ENCODE data around the gene ATXN3L. TPM values are rescaled to one million over a fixed set of nuclear protein-coding genes. Genes with fewer than 3 reads are reported as not detected.

Gene ATXN3L
- total and polyA plus RNA-seq, 2 donors (not counting 1 experiment from before 2014, with no cell fraction given): not detected

DNA sequence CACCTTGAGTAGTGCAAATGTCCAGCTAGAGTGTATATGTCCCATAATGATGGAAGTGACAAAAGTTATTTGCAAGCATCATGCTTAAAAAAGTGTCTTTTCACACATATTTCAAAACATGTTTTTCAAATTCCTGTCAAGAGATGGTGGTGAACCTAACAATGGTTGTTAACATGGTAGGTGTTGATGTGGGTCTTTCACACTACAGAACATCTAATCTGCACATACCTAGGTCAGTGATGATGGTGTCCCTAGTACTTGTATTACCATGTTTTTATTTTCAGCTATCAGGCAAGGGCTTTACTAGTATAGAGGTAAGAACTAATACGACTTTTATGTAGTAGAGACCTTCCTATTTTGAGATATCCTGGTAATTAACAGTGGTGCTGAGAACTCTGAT lies 3.4 kb upstream of the ATXN3L start:
- Histone ChIP-seq H4K20me1 (ENCODE audit: control insufficient read depth, extremely low read depth, insufficient read depth, low read length) (no peaks in the 10 kb centered on the region), H3K9ac (ENCODE audit: insufficient read depth, low read length) (no peak overlapping the region), H3K4me1 (ENCODE audit: control insufficient read depth, extremely low read depth, insufficient read depth, low read length) (no peaks in the 10 kb centered on the region), H2AFZ (ENCODE audit: low read length) (no peak overlapping the region), H3K27me3 (ENCODE audit: control insufficient read depth, insufficient read depth, low read length) (no peaks in the 10 kb centered on the region), H3K36me3 (ENCODE audit: control insufficient read depth, insufficient read depth, low read length) (no peaks in the 10 kb centered on the region), H3K79me2 (ENCODE audit: control insufficient read depth, insufficient read depth, low read length) (no peaks in the 10 kb centered on the region), H3K4me3 (replicated peaks in 1 of 4; ENCODE audit: control extremely low read depth in 1 of 4, insufficient read depth in 1 of 4, low read depth in 3 of 4, low read length in 4 of 4) (no peak overlapping the region), H3K27ac (ENCODE audit: insufficient read depth, low read length) (no peak overlapping the region), H3K4me2 (ENCODE audit: extremely low read depth, insufficient read depth, low read length) (no peak overlapping the region), H3K9me3 (ENCODE audit: control insufficient read depth, insufficient read depth, low read depth, low read length) (no peaks in the 10 kb centered on the region)
- TF ChIP-seq EZH2 (IDR thresholded peaks at IDR 0.05; ENCODE audit: low read length, missing control alignments): no peak
- TF ChIP-seq, protein P1, sequence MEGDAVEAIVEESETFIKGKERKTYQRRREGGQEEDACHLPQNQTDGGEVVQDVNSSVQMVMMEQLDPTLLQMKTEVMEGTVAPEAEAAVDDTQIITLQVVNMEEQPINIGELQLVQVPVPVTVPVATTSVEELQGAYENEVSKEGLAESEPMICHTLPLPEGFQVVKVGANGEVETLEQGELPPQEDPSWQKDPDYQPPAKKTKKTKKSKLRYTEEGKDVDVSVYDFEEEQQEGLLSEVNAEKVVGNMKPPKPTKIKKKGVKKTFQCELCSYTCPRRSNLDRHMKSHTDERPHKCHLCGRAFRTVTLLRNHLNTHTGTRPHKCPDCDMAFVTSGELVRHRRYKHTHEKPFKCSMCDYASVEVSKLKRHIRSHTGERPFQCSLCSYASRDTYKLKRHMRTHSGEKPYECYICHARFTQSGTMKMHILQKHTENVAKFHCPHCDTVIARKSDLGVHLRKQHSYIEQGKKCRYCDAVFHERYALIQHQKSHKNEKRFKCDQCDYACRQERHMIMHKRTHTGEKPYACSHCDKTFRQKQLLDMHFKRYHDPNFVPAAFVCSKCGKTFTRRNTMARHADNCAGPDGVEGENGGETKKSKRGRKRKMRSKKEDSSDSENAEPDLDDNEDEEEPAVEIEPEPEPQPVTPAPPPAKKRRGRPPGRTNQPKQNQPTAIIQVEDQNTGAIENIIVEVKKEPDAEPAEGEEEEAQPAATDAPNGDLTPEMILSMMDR (conservative IDR thresholded peaks at IDR 0.05 in 1 of 2, IDR thresholded peaks at IDR 0.05 in 1 of 2; ENCODE audit: low read depth in 1 of 2, low read length in 2 of 2): no peak
- no peak for DNase-seq (ENCODE audit: low read depth in 2 of 2)

DNA sequence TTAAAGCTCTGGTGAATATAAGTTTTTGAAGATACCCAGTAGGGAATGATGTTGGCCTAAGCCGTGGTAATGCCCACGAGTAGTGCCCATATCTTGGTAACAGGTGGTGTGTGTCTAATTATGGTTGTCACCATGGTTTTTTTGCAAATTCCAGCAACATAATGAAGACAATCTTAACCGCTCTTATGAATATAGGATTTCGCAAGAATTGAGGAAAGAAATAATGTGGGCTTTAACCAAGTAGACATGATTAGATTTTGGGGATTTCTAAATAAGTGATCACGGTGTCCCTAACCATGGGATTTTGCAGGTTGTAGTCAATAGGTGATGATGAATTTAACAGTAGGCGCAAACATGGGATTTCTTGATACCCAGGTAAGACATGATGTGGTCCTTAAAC lies 2.5 kb downstream of the ATXN3L start:
- H3K4me1 ChIP-seq (ENCODE audit: control insufficient read depth, extremely low read depth, insufficient read depth, low read length): no peaks in the 10 kb centered on the region
- H3K9ac ChIP-seq (ENCODE audit: insufficient read depth, low read length): no peak overlapping the region
- no peaks in the 10 kb centered on the region for H3K9me3 ChIP-seq (ENCODE audit: control insufficient read depth, insufficient read depth, low read depth, low read length)
- no peaks in the 10 kb centered on the region for H3K27me3 ChIP-seq (ENCODE audit: control insufficient read depth, insufficient read depth, low read length)
- no peaks in the 10 kb centered on the region for H4K20me1 ChIP-seq (ENCODE audit: control insufficient read depth, extremely low read depth, insufficient read depth, low read length)
- no peak for DNase-seq (ENCODE audit: low read depth in 2 of 2)
- H3K4me3 ChIP-seq (replicated peaks in 1 of 4; ENCODE audit: control extremely low read depth in 1 of 4, insufficient read depth in 1 of 4, low read depth in 3 of 4, low read length in 4 of 4): no peak overlapping the region
- no peak for TF ChIP-seq EZH2 (IDR thresholded peaks at IDR 0.05; ENCODE audit: low read length, missing control alignments)
- TF ChIP-seq, protein P1 (conservative IDR thresholded peaks at IDR 0.05 in 1 of 2, IDR thresholded peaks at IDR 0.05 in 1 of 2; ENCODE audit: low read depth in 1 of 2, low read length in 2 of 2): no peak
- no peak overlapping the region for H2AFZ ChIP-seq (ENCODE audit: low read length)
- H3K4me2 ChIP-seq (ENCODE audit: extremely low read depth, insufficient read depth, low read length): no peak overlapping the region
- H3K36me3 ChIP-seq (ENCODE audit: control insufficient read depth, insufficient read depth, low read length): no peaks in the 10 kb centered on the region
- H3K27ac ChIP-seq (ENCODE audit: insufficient read depth, low read length): no peak overlapping the region
- no peaks in the 10 kb centered on the region for H3K79me2 ChIP-seq (ENCODE audit: control insufficient read depth, insufficient read depth, low read length)

DNA sequence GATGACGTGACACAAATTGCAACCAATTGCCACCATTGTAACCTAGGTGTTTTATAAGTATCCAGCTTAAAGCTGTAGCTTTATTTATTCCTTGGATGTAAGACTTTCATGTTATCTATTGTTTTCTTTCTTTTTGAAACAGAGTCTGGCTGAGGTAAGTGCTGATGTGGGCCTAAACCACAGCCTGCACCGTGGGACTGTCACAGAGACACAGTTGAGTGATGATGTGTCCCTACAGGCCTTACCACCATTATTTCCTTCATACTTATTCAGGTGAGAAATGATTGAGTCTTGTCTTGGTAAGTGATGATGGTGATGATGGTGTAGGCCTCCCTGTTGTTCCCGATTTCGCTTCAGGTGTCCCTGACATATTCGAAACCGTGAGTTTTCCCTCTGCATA lies 8.3 kb downstream of the ATXN3L start:
- H3K36me3 ChIP-seq (ENCODE audit: control insufficient read depth, insufficient read depth, low read length): no peaks in the 10 kb centered on the region
- no peaks in the 10 kb centered on the region for H3K27me3 ChIP-seq (ENCODE audit: control insufficient read depth, insufficient read depth, low read length)
- no peak overlapping the region for H3K4me2 ChIP-seq (ENCODE audit: extremely low read depth, insufficient read depth, low read length)
- no peaks in the 10 kb centered on the region for H4K20me1 ChIP-seq (ENCODE audit: control insufficient read depth, extremely low read depth, insufficient read depth, low read length)
- TF ChIP-seq, protein P1 (conservative IDR thresholded peaks at IDR 0.05 in 1 of 2, IDR thresholded peaks at IDR 0.05 in 1 of 2; ENCODE audit: low read depth in 1 of 2, low read length in 2 of 2): no peak
- no peak for TF ChIP-seq EZH2 (IDR thresholded peaks at IDR 0.05; ENCODE audit: low read length, missing control alignments)
- no peak for DNase-seq (ENCODE audit: low read depth in 2 of 2)
- no peaks in the 10 kb centered on the region for H3K79me2 ChIP-seq (ENCODE audit: control insufficient read depth, insufficient read depth, low read length)
- H3K4me1 ChIP-seq (ENCODE audit: control insufficient read depth, extremely low read depth, insufficient read depth, low read length): no peaks in the 10 kb centered on the region
- H3K9me3 ChIP-seq (ENCODE audit: control insufficient read depth, insufficient read depth, low read depth, low read length): no peaks in the 10 kb centered on the region
- H3K9ac ChIP-seq (ENCODE audit: insufficient read depth, low read length): no peak overlapping the region
- no peak overlapping the region for H2AFZ ChIP-seq (ENCODE audit: low read length)
- no peak overlapping the region for H3K4me3 ChIP-seq (replicated peaks in 1 of 4; ENCODE audit: control extremely low read depth in 1 of 4, insufficient read depth in 1 of 4, low read depth in 3 of 4, low read length in 4 of 4)
- H3K27ac ChIP-seq (ENCODE audit: insufficient read depth, low read length): no peak overlapping the region

Data from fibroblast of lung (primary cell).